ENCODE data around the gene DENND10.
"Not testable (repeated sequence)": the region's sequence is repeated elsewhere in the genome, so short reads cannot be mapped to it uniquely, and the experiment has no call there.

Gene DENND10

GRCh38 chr10:119090968-119091367 is 12.9 kb upstream of the DENND10 start:
- Histone ChIP-seq H2AK5ac (ENCODE audit: low read length) (no peak overlapping the region), H3K4me1 (ENCODE audit: control insufficient read depth, low read depth, low read length) (peaks cover 2% of the 10 kb centered on the region), H3K4me2 (ENCODE audit: low read length) (no peak overlapping the region), H3K79me2 (ENCODE audit: control insufficient read depth, insufficient read depth, low read length) (no peaks in the 10 kb centered on the region), H4K8ac (ENCODE audit: low read depth, low read length) (no peak overlapping the region), H3K18ac (ENCODE audit: low read length) (no peak overlapping the region), H3K27ac (ENCODE audit: low read depth, low read length) (no peak overlapping the region), H3K56ac (ENCODE audit: low read length) (no peak overlapping the region), H2BK15ac (replicated peaks; ENCODE audit: low read depth) (no peak overlapping the region), H3K4ac (ENCODE audit: low read depth, low read length) (no peak overlapping the region), H3K36me3 (ENCODE audit: control insufficient read depth, insufficient read depth, low read length) (no peaks in the 10 kb centered on the region), H2BK120ac (ENCODE audit: low read depth, low read length) (no peak overlapping the region), H2BK5ac (ENCODE audit: low read length) (no peak overlapping the region), H3K4me3 (ENCODE audit: low read length) (no peak overlapping the region), H3K27me3 (ENCODE audit: insufficient read depth, low read length, poor library complexity) (no peaks in the 10 kb centered on the region), H3K23ac (ENCODE audit: low read length) (no peak overlapping the region), H3K9ac (ENCODE audit: low read length) (no peak overlapping the region), H3K79me1 (ENCODE audit: low read length) (no peaks in the 10 kb centered on the region), H4K5ac (ENCODE audit: low read length) (no peak overlapping the region)
- no peak for DNase-seq
- WGBS (ENCODE audit: extremely low coverage, insufficient coverage, low lambda C conversion rate): no CpG with 5 or more reads among the region's 5 CpGs

- Histone ChIP-seq H3K79me1 (ENCODE audit: low read length) (no peaks in the 10 kb centered on the region), H3K79me2 (ENCODE audit: control insufficient read depth, insufficient read depth, low read length) (no peaks in the 10 kb centered on the region), H2BK15ac (replicated peaks; ENCODE audit: low read depth) (no peak overlapping the region), H3K4me1 (ENCODE audit: control insufficient read depth, low read depth, low read length) (peaks cover 2% of the 10 kb centered on the region), H2BK5ac (ENCODE audit: low read length) (no peak overlapping the region), H3K4ac (ENCODE audit: low read depth, low read length) (no peak overlapping the region), H3K4me2 (ENCODE audit: low read length) (no peak overlapping the region), H4K5ac (ENCODE audit: low read length) (no peak overlapping the region), H3K18ac (ENCODE audit: low read length) (no peak overlapping the region), H3K9ac (ENCODE audit: low read length) (no peak overlapping the region), H3K23ac (ENCODE audit: low read length) (no peak overlapping the region), H3K36me3 (ENCODE audit: control insufficient read depth, insufficient read depth, low read length) (no peaks in the 10 kb centered on the region), H3K27ac (ENCODE audit: low read depth, low read length) (no peak overlapping the region), H3K27me3 (ENCODE audit: insufficient read depth, low read length, poor library complexity) (no peaks in the 10 kb centered on the region), H2BK120ac (ENCODE audit: low read depth, low read length) (no peak overlapping the region), H2AK5ac (ENCODE audit: low read length) (no peak overlapping the region), H3K4me3 (ENCODE audit: low read length) (no peak overlapping the region), H3K56ac (ENCODE audit: low read length) (no peak overlapping the region), H4K8ac (ENCODE audit: low read depth, low read length) (no peak overlapping the region)
- whole genome bisulfite sequencing (ENCODE audit: extremely low coverage, insufficient coverage, low lambda C conversion rate): no CpG with 5 or more reads among the region's 4 CpGs
- DNase-seq: no peak
Observed at GRCh38 chr10:119095640-119096039, 8.3 kb upstream of the DENND10 start.

GRCh38 chr10:119096641-119097415 is 7.1 kb upstream of the DENND10 start:
- H3K4me3 ChIP-seq (ENCODE audit: low read length); H4K8ac ChIP-seq (ENCODE audit: low read depth, low read length); H3K36me3 ChIP-seq (ENCODE audit: control insufficient read depth, insufficient read depth, low read length); H3K23ac ChIP-seq (ENCODE audit: low read length); H2BK120ac ChIP-seq (ENCODE audit: low read depth, low read length); DNase-seq; H2BK15ac ChIP-seq (replicated peaks; ENCODE audit: low read depth); H4K5ac ChIP-seq (ENCODE audit: low read length); H3K27ac ChIP-seq (ENCODE audit: low read depth, low read length); H3K27me3 ChIP-seq (ENCODE audit: insufficient read depth, low read length, poor library complexity); H3K4me2 ChIP-seq (ENCODE audit: low read length); H2BK5ac ChIP-seq (ENCODE audit: low read length); H2AK5ac ChIP-seq (ENCODE audit: low read length); H3K56ac ChIP-seq (ENCODE audit: low read length); H3K4me1 ChIP-seq (ENCODE audit: control insufficient read depth, low read depth, low read length); H3K79me1 ChIP-seq (ENCODE audit: low read length); H3K9ac ChIP-seq (ENCODE audit: low read length); H3K18ac ChIP-seq (ENCODE audit: low read length); H3K79me2 ChIP-seq (ENCODE audit: control insufficient read depth, insufficient read depth, low read length); H3K4ac ChIP-seq (ENCODE audit: low read depth, low read length): not testable (repeated sequence)
- WGBS (ENCODE audit: extremely low coverage, insufficient coverage, low lambda C conversion rate): no CpG with 5 or more reads among the region's 12 CpGs

- no peaks in the 10 kb centered on the region for H3K36me3 ChIP-seq (ENCODE audit: control insufficient read depth, insufficient read depth, low read length)
- no peak overlapping the region for H4K5ac ChIP-seq (ENCODE audit: low read length)
- no peak overlapping the region for H3K56ac ChIP-seq (ENCODE audit: low read length)
- no peak overlapping the region for H3K4me3 ChIP-seq (ENCODE audit: low read length)
- H2BK5ac ChIP-seq (ENCODE audit: low read length): no peak overlapping the region
- H3K27ac ChIP-seq (ENCODE audit: low read depth, low read length): no peak overlapping the region
- no peak overlapping the region for H3K4me2 ChIP-seq (ENCODE audit: low read length)
- no peaks in the 10 kb centered on the region for H3K4me1 ChIP-seq (ENCODE audit: control insufficient read depth, low read depth, low read length)
- no peak overlapping the region for H3K18ac ChIP-seq (ENCODE audit: low read length)
- no peaks in the 10 kb centered on the region for H3K79me1 ChIP-seq (ENCODE audit: low read length)
- H3K23ac ChIP-seq (ENCODE audit: low read length): no peak overlapping the region
- no peaks in the 10 kb centered on the region for H3K27me3 ChIP-seq (ENCODE audit: insufficient read depth, low read length, poor library complexity)
- DNase-seq: no peak
- H2AK5ac ChIP-seq (ENCODE audit: low read length): no peak overlapping the region
- no CpG with 5 or more reads among the region's 3 CpGs for WGBS (ENCODE audit: extremely low coverage, insufficient coverage, low lambda C conversion rate)
- H2BK120ac ChIP-seq (ENCODE audit: low read depth, low read length): no peak overlapping the region
- H3K9ac ChIP-seq (ENCODE audit: low read length): no peak overlapping the region
- no peak overlapping the region for H2BK15ac ChIP-seq (replicated peaks; ENCODE audit: low read depth)
- no peak overlapping the region for H4K8ac ChIP-seq (ENCODE audit: low read depth, low read length)
- no peaks in the 10 kb centered on the region for H3K79me2 ChIP-seq (ENCODE audit: control insufficient read depth, insufficient read depth, low read length)
- H3K4ac ChIP-seq (ENCODE audit: low read depth, low read length): no peak overlapping the region
Observed at GRCh38 chr10:119098576-119098975, 5.3 kb upstream of the DENND10 start.

- H2BK15ac ChIP-seq (replicated peaks; ENCODE audit: low read depth): no peak overlapping the region
- H3K27ac ChIP-seq (ENCODE audit: low read depth, low read length): no peak overlapping the region
- peaks cover 8% of the 10 kb centered on the region for H3K79me2 ChIP-seq (ENCODE audit: control insufficient read depth, insufficient read depth, low read length)
- no peak overlapping the region for H3K18ac ChIP-seq (ENCODE audit: low read length)
- H2BK5ac ChIP-seq (ENCODE audit: low read length): no peak overlapping the region
- H3K4me2 ChIP-seq (ENCODE audit: low read length): no peak overlapping the region
- no peak overlapping the region for H4K8ac ChIP-seq (ENCODE audit: low read depth, low read length)
- H3K56ac ChIP-seq (ENCODE audit: low read length): no peak overlapping the region
- H2AK5ac ChIP-seq (ENCODE audit: low read length): no peak overlapping the region
- H3K4me3 ChIP-seq (ENCODE audit: low read length): no peak overlapping the region
- no peak overlapping the region for H3K9ac ChIP-seq (ENCODE audit: low read length)
- no peak overlapping the region for H3K4ac ChIP-seq (ENCODE audit: low read depth, low read length)
- no peaks in the 10 kb centered on the region for H3K36me3 ChIP-seq (ENCODE audit: control insufficient read depth, insufficient read depth, low read length)
- H3K27me3 ChIP-seq (ENCODE audit: insufficient read depth, low read length, poor library complexity): no peaks in the 10 kb centered on the region
- H3K4me1 ChIP-seq (ENCODE audit: control insufficient read depth, low read depth, low read length): no peaks in the 10 kb centered on the region
- no peak overlapping the region for H4K5ac ChIP-seq (ENCODE audit: low read length)
- H3K79me1 ChIP-seq (ENCODE audit: low read length): no peaks in the 10 kb centered on the region
- H3K23ac ChIP-seq (ENCODE audit: low read length): no peak overlapping the region
- no CpG with 5 or more reads among the region's 3 CpGs for WGBS (ENCODE audit: extremely low coverage, insufficient coverage, low lambda C conversion rate)
- DNase-seq: no peak
- H2BK120ac ChIP-seq (ENCODE audit: low read depth, low read length): no peak overlapping the region
Observed at GRCh38 chr10:119100434-119101238, 3.3 kb upstream of the DENND10 start.
